Measurements from ENCODE around the gene CHST10.
A peak's percentile ranks its signal among the peaks of the same experiment; 100 is the strongest.

The CHST10 gene

DNA sequence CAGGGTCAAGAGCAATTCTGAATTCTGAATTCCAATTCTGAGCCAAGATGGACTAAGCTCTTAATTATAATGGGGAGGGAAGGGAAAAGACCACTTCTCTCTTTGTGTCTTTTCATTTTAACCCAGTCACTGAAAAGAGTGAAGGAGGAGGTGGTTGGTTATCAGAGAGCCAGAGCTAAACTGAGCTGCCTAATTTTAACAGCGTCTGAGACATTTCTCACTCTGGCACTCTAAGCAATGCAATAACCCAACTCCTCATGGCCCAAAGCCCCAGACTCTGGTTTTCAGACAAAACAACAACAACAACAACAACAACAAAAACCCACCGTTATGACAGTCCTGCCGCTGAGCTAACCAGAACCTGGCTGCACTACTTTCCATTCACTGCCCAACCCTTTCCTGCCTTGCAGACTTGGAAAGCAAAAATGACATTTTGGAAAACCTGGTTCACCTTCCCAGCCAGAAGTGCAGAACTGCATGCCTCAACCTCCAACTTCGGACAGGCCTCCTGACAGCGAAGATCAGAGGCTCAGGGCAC lies 1.0 kb downstream of the CHST10 start:
- Histone ChIP-seq H3K9ac (ENCODE audit: low read depth in 1 of 2, low read length in 2 of 2) (peak overlapping the region; percentile 42 to 57), H3K36me3 (ENCODE audit: control insufficient read depth in 2 of 2, insufficient read depth in 2 of 2, low read length in 2 of 2) (no peaks in the 10 kb centered on the region), H3K27me3 (ENCODE audit: control insufficient read depth in 2 of 2, insufficient read depth in 2 of 2, low read length in 2 of 2) (peaks cover 6 to 9% of the 10 kb centered on the region in 2 donors), H3K9me3 (ENCODE audit: control insufficient read depth in 2 of 2, low read length in 2 of 2) (no peaks in the 10 kb centered on the region), H3K27ac (ENCODE audit: low read depth in 2 of 2, low read length in 2 of 2) (no peak overlapping the region), H3K4me1 (ENCODE audit: control insufficient read depth in 2 of 2, insufficient read depth in 2 of 2, low read length in 2 of 2) (peaks cover 3 to 7% of the 10 kb centered on the region in 2 donors), H3K4me3 (ENCODE audit: low read length in 2 of 2) (peak overlapping the region; percentile 55 to 80)

DNA sequence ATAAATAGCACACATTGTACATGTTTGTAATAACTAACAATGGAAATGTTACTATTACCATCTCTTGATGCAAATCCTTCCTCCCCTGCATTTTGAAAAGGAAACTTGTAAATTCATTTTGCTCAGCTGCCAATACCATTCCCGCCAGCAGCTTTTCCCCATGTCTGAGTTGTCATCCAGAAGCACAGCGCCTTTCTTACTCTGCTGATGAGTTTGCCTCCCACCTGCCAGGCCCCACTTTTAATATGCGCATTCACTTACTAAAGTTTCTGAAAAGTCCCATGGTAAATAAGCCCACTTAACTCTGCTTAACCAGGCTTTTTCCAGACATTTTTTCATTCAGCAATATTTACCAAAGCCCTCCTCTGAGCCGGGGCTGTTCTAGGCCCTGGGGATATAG lies 3.9 kb downstream of the CHST10 start:
- H3K36me3 ChIP-seq (ENCODE audit: control insufficient read depth in 2 of 2, insufficient read depth in 2 of 2, low read length in 2 of 2) = no peaks in the 10 kb centered on the region
- H3K27me3 ChIP-seq (ENCODE audit: control insufficient read depth in 2 of 2, insufficient read depth in 2 of 2, low read length in 2 of 2) = peaks cover 6 to 9% of the 10 kb centered on the region in 2 donors
- no peak overlapping the region for H3K9ac ChIP-seq (ENCODE audit: low read depth in 1 of 2, low read length in 2 of 2)
- H3K9me3 ChIP-seq (ENCODE audit: control insufficient read depth in 2 of 2, low read length in 2 of 2) = no peaks in the 10 kb centered on the region
- peaks cover 3 to 7% of the 10 kb centered on the region in 2 donors for H3K4me1 ChIP-seq (ENCODE audit: control insufficient read depth in 2 of 2, insufficient read depth in 2 of 2, low read length in 2 of 2)
- H3K27ac ChIP-seq (ENCODE audit: low read depth in 2 of 2, low read length in 2 of 2) = no peak overlapping the region
- no peak overlapping the region for H3K4me3 ChIP-seq (ENCODE audit: low read length in 2 of 2)

DNA sequence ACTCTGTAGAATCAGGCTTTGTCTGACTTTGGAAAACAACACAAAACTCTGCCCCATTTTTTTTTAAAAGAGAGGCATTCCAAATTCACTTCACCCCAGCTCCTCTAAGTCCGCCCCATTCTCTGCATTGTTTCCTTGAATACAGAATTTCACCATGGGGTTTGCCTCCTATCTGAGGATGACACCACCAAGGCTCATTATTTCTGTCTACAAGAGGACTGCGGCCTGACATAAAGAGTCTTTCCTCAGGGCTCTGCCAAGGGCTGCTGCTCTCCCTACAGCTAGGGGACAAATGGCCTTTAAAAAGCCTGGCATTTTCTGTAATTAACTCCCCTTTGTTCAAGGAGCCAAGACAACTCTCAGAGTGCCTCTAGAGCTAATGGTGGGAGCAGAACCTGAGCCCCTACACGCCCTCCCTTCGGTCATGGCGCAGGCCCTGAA lies 4.6 kb downstream of the CHST10 start:
- H3K9ac ChIP-seq (ENCODE audit: low read depth in 1 of 2, low read length in 2 of 2) = no peak overlapping the region
- no peaks in the 10 kb centered on the region for H3K9me3 ChIP-seq (ENCODE audit: control insufficient read depth in 2 of 2, low read length in 2 of 2)
- H3K27ac ChIP-seq (ENCODE audit: low read depth in 2 of 2, low read length in 2 of 2) = no peak overlapping the region
- H3K36me3 ChIP-seq (ENCODE audit: control insufficient read depth in 2 of 2, insufficient read depth in 2 of 2, low read length in 2 of 2) = no peaks in the 10 kb centered on the region
- peaks cover 3 to 5% of the 10 kb centered on the region in 2 donors for H3K4me1 ChIP-seq (ENCODE audit: control insufficient read depth in 2 of 2, insufficient read depth in 2 of 2, low read length in 2 of 2)
- H3K4me3 ChIP-seq (ENCODE audit: low read length in 2 of 2) = no peak overlapping the region
- peaks cover 6 to 9% of the 10 kb centered on the region in 2 donors for H3K27me3 ChIP-seq (ENCODE audit: control insufficient read depth in 2 of 2, insufficient read depth in 2 of 2, low read length in 2 of 2)

DNA sequence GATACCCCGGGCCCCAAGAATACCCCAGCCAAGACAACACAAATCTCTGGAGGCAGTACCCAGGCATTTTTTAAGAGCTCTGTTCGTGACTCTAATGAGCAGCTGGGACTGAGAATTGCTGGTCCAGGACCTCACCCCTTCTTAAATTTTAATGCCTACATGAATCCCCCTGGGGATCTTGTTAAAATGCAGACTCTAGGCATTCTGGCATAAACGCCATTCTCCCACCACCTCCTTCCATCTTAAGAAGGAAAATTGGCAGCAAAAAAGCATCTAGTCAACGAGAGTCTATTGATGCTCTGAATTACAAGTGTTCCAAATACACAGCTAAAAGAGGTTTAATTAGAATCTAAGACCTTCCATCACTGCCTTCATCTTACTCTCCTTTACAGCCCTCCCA lies 5.0 kb downstream of the CHST10 start:
- no peaks in the 10 kb centered on the region for H3K36me3 ChIP-seq (ENCODE audit: control insufficient read depth in 2 of 2, insufficient read depth in 2 of 2, low read length in 2 of 2)
- no peaks in the 10 kb centered on the region for H3K9me3 ChIP-seq (ENCODE audit: control insufficient read depth in 2 of 2, low read length in 2 of 2)
- H3K27me3 ChIP-seq (ENCODE audit: control insufficient read depth in 2 of 2, insufficient read depth in 2 of 2, low read length in 2 of 2) = peaks cover 6 to 9% of the 10 kb centered on the region in 2 donors
- no peak overlapping the region for H3K4me3 ChIP-seq (ENCODE audit: low read length in 2 of 2)
- peaks cover 3% of the 10 kb centered on the region in 2 donors for H3K4me1 ChIP-seq (ENCODE audit: control insufficient read depth in 2 of 2, insufficient read depth in 2 of 2, low read length in 2 of 2)
- no peak overlapping the region for H3K27ac ChIP-seq (ENCODE audit: low read depth in 2 of 2, low read length in 2 of 2)
- no peak overlapping the region for H3K9ac ChIP-seq (ENCODE audit: low read depth in 1 of 2, low read length in 2 of 2)

GRCh38 chr2:100411841-100412292 lies 5.6 kb downstream of the CHST10 start:
- Histone ChIP-seq H3K27ac (ENCODE audit: low read depth in 2 of 2, low read length in 2 of 2) (no peak overlapping the region), H3K27me3 (ENCODE audit: control insufficient read depth in 2 of 2, insufficient read depth in 2 of 2, low read length in 2 of 2) (peaks cover 4 to 5% of the 10 kb centered on the region in 2 donors), H3K9ac (ENCODE audit: low read depth in 1 of 2, low read length in 2 of 2) (no peak overlapping the region), H3K4me3 (ENCODE audit: low read length in 2 of 2) (no peak overlapping the region), H3K9me3 (ENCODE audit: control insufficient read depth in 2 of 2, low read length in 2 of 2) (no peaks in the 10 kb centered on the region), H3K36me3 (ENCODE audit: control insufficient read depth in 2 of 2, insufficient read depth in 2 of 2, low read length in 2 of 2) (no peaks in the 10 kb centered on the region), H3K4me1 (ENCODE audit: control insufficient read depth in 2 of 2, insufficient read depth in 2 of 2, low read length in 2 of 2) (peaks cover 3% of the 10 kb centered on the region in 2 donors)

GRCh38 chr2:100409975-100410647 lies 7.4 kb downstream of the CHST10 start:
- H3K4me3 ChIP-seq (ENCODE audit: low read length in 2 of 2) = no peak overlapping the region
- H3K36me3 ChIP-seq (ENCODE audit: control insufficient read depth in 2 of 2, insufficient read depth in 2 of 2, low read length in 2 of 2) = no peaks in the 10 kb centered on the region
- H3K9me3 ChIP-seq (ENCODE audit: control insufficient read depth in 2 of 2, low read length in 2 of 2) = no peaks in the 10 kb centered on the region
- no peak overlapping the region for H3K9ac ChIP-seq (ENCODE audit: low read depth in 1 of 2, low read length in 2 of 2)
- H3K4me1 ChIP-seq (ENCODE audit: control insufficient read depth in 2 of 2, insufficient read depth in 2 of 2, low read length in 2 of 2) = no peaks in the 10 kb centered on the region
- H3K27ac ChIP-seq (ENCODE audit: low read depth in 2 of 2, low read length in 2 of 2) = no peak overlapping the region
- no peaks in the 10 kb centered on the region for H3K27me3 ChIP-seq (ENCODE audit: control insufficient read depth in 2 of 2, insufficient read depth in 2 of 2, low read length in 2 of 2)

GRCh38 chr2:100409461-100409860 lies 8.0 kb downstream of the CHST10 start:
- Histone ChIP-seq H3K4me3 (ENCODE audit: low read length in 2 of 2) (no peak overlapping the region), H3K9ac (ENCODE audit: low read depth in 1 of 2, low read length in 2 of 2) (no peak overlapping the region), H3K4me1 (ENCODE audit: control insufficient read depth in 2 of 2, insufficient read depth in 2 of 2, low read length in 2 of 2) (no peaks in the 10 kb centered on the region), H3K36me3 (ENCODE audit: control insufficient read depth in 2 of 2, insufficient read depth in 2 of 2, low read length in 2 of 2) (no peaks in the 10 kb centered on the region), H3K9me3 (ENCODE audit: control insufficient read depth in 2 of 2, low read length in 2 of 2) (no peaks in the 10 kb centered on the region), H3K27ac (ENCODE audit: low read depth in 2 of 2, low read length in 2 of 2) (no peak overlapping the region), H3K27me3 (ENCODE audit: control insufficient read depth in 2 of 2, insufficient read depth in 2 of 2, low read length in 2 of 2) (no peaks in the 10 kb centered on the region)

- no peaks in the 10 kb centered on the region for H3K27me3 ChIP-seq (ENCODE audit: control insufficient read depth in 2 of 2, insufficient read depth in 2 of 2, low read length in 2 of 2)
- no peak overlapping the region for H3K9ac ChIP-seq (ENCODE audit: low read depth in 1 of 2, low read length in 2 of 2)
- no peaks in the 10 kb centered on the region for H3K36me3 ChIP-seq (ENCODE audit: control insufficient read depth in 2 of 2, insufficient read depth in 2 of 2, low read length in 2 of 2)
These were observed 8.5 kb downstream of the CHST10 start for GRCh38 chr2:100408941-100409340.

DNA sequence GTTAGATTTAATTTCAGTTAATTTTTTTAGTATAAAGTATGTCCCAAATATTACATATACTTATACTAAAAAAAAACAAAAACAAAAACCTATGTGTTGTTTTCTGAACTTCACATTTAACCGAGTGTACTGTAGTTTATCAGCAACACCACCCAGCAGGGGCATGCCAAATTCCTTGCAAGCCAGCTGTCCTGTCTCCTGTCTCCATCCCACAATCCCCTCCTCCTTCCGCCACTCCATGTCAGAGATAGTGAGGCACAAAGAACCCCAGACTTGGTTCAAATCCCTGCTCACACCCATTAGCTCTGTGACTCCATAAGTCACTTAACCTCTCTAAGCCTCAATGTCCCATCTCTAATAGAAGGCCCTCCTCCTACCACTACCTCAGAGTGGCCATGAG lies 9.4 kb downstream of the CHST10 start:
- no peaks in the 10 kb centered on the region for H3K36me3 ChIP-seq (ENCODE audit: control insufficient read depth in 2 of 2, insufficient read depth in 2 of 2, low read length in 2 of 2)
- no peak overlapping the region for H3K4me3 ChIP-seq (ENCODE audit: low read length in 2 of 2)
- no peak overlapping the region for H3K9ac ChIP-seq (ENCODE audit: low read depth in 1 of 2, low read length in 2 of 2)
- no peaks in the 10 kb centered on the region for H3K4me1 ChIP-seq (ENCODE audit: control insufficient read depth in 2 of 2, insufficient read depth in 2 of 2, low read length in 2 of 2)
- no peaks in the 10 kb centered on the region for H3K27me3 ChIP-seq (ENCODE audit: control insufficient read depth in 2 of 2, insufficient read depth in 2 of 2, low read length in 2 of 2)
- H3K9me3 ChIP-seq (ENCODE audit: control insufficient read depth in 2 of 2, low read length in 2 of 2) = no peaks in the 10 kb centered on the region
- H3K27ac ChIP-seq (ENCODE audit: low read depth in 2 of 2, low read length in 2 of 2) = no peak overlapping the region

More at GRCh38 chr2:100408941-100409340, 8.5 kb downstream of the CHST10 start:
- Histone ChIP-seq H3K9me3 (ENCODE audit: control insufficient read depth in 2 of 2, low read length in 2 of 2) (no peaks in the 10 kb centered on the region), H3K4me3 (ENCODE audit: low read length in 2 of 2) (no peak overlapping the region), H3K4me1 (ENCODE audit: control insufficient read depth in 2 of 2, insufficient read depth in 2 of 2, low read length in 2 of 2) (no peaks in the 10 kb centered on the region), H3K27ac (ENCODE audit: low read depth in 2 of 2, low read length in 2 of 2) (no peak overlapping the region)

- Histone ChIP-seq H3K27ac (ENCODE audit: low read depth in 2 of 2, low read length in 2 of 2) (no peak overlapping the region), H3K4me3 (ENCODE audit: low read length in 2 of 2) (no peak overlapping the region), H3K4me1 (ENCODE audit: control insufficient read depth in 2 of 2, insufficient read depth in 2 of 2, low read length in 2 of 2) (no peaks in the 10 kb centered on the region), H3K27me3 (ENCODE audit: control insufficient read depth in 2 of 2, insufficient read depth in 2 of 2, low read length in 2 of 2) (no peaks in the 10 kb centered on the region), H3K9me3 (ENCODE audit: control insufficient read depth in 2 of 2, low read length in 2 of 2) (no peaks in the 10 kb centered on the region), H3K36me3 (ENCODE audit: control insufficient read depth in 2 of 2, insufficient read depth in 2 of 2, low read length in 2 of 2) (no peaks in the 10 kb centered on the region), H3K9ac (ENCODE audit: low read depth in 1 of 2, low read length in 2 of 2) (no peak overlapping the region)
These were observed 9.9 kb downstream of the CHST10 start for GRCh38 chr2:100407563-100407962.

Measured in mucosa of rectum (tissue), 2 donors.